Measurements from ENCODE around the gene ITGA3. TPM values are rescaled to one million over a fixed set of nuclear protein-coding genes. Genes with fewer than 3 reads are reported as not detected.
A peak's percentile ranks its signal among the peaks of the same experiment; 100 is the strongest.

The ITGA3 gene
- total RNA-seq, 6 experiments from 2014 or later, result 272 to 319 (median 288) TPM

DNA sequence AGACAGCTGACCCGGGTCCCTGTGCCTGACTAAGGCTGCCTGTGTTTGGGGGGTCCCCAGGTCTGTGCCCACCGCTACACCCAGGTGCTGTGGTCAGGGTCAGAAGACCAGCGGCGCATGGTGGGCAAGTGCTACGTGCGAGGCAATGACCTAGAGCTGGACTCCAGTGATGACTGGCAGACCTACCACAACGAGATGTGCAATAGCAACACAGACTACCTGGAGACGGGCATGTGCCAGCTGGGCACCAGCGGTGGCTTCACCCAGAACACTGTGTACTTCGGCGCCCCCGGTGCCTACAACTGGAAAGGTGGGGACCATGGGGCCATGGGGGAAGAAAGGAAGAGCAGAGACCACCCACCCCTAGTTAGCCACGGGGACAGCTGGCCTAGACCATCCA, 12.1 kb downstream of the ITGA3 start:
- H3K9me3 Mint-ChIP-seq, result no peaks in the 10 kb centered on the region
- DNase-seq, result no peak
- peaks cover 63% of the 10 kb centered on the region for H3K4me1 Mint-ChIP-seq (ENCODE audit: low read depth)
- H3K36me3 Mint-ChIP-seq (ENCODE audit: low read depth), result peaks cover 49% of the 10 kb centered on the region
- H3K27me3 Mint-ChIP-seq (ENCODE audit: insufficient read depth), result peaks cover 8% of the 10 kb centered on the region
- TF ChIP-seq, protein P1, sequence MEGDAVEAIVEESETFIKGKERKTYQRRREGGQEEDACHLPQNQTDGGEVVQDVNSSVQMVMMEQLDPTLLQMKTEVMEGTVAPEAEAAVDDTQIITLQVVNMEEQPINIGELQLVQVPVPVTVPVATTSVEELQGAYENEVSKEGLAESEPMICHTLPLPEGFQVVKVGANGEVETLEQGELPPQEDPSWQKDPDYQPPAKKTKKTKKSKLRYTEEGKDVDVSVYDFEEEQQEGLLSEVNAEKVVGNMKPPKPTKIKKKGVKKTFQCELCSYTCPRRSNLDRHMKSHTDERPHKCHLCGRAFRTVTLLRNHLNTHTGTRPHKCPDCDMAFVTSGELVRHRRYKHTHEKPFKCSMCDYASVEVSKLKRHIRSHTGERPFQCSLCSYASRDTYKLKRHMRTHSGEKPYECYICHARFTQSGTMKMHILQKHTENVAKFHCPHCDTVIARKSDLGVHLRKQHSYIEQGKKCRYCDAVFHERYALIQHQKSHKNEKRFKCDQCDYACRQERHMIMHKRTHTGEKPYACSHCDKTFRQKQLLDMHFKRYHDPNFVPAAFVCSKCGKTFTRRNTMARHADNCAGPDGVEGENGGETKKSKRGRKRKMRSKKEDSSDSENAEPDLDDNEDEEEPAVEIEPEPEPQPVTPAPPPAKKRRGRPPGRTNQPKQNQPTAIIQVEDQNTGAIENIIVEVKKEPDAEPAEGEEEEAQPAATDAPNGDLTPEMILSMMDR (IDR thresholded peaks at IDR 0.05), result no peak
- H3K4me3 Mint-ChIP-seq, result no peak overlapping the region
- peak overlapping the region; percentile 99 for H3K27ac Mint-ChIP-seq

DNA sequence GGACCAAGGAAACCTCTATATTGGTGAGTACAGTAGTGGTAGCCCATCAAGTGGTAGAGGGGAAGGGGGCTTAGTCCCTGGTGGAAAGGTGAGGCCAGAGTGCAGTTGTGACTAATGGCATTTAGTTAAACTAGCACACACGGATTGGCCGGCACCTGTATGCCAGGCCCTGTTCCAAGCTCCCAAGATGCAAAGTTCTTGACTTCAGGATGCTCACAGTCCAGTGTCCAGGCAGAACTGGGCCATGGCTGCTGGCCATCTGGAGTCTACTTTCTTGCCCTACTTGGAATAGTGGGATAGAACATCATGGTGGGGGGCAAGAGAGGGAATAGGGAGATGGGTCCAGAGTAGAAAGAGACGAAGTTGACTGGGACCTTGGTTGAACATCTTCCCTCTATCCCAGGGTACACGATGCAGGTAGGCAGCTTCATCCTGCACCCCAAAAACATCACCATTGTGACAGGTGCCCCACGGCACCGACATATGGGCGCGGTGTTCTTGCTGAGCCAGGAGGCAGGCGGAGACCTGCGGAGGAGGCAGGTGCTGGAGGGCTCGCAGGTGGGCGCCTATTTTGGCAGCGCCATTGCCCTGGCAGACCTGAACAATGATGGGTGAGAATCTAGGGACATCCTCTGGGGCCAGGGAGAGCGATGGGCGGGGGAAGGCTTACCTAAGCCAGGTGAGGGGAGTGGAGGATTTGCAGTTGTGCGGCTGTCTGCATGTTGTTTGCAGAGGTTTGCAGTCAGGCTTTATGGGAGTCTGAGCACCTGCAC, 15.2 kb downstream of the ITGA3 start:
- peaks cover 45% of the 10 kb centered on the region for H3K36me3 Mint-ChIP-seq (ENCODE audit: low read depth)
- H3K9me3 Mint-ChIP-seq, result no peaks in the 10 kb centered on the region
- H3K4me1 Mint-ChIP-seq (ENCODE audit: low read depth), result peaks cover 35% of the 10 kb centered on the region
- DNase-seq, result no peak
- no peak overlapping the region; the same call in 1 of the 2 replicates for H3K4me3 Mint-ChIP-seq
- TF ChIP-seq, protein P1 (IDR thresholded peaks at IDR 0.05), result no peak
- peaks cover 4% of the 10 kb centered on the region for H3K27me3 Mint-ChIP-seq (ENCODE audit: insufficient read depth)
- no peak overlapping the region for H3K27ac Mint-ChIP-seq

DNA sequence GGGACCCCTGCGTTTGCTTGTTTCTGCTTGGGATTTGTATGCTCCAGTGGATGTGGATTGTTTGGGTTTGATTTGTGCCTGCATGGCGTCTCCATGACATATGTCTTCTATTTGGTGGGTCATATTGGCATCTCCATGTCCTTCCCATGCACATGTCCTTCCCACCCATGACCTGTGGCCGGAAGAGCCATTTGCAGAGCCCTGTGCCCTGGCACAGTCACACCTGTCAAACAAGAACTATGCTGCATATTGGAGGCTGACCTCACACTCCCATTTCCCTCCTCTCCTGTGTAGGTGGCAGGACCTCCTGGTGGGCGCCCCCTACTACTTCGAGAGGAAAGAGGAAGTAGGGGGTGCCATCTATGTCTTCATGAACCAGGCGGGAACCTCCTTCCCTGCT, 15.8 kb downstream of the ITGA3 start:
- Mint-ChIP-seq H3K27me3 (ENCODE audit: insufficient read depth) (peaks cover 4% of the 10 kb centered on the region), H3K27ac (no peak overlapping the region; the same call in 1 of the 2 replicates), H3K36me3 (ENCODE audit: low read depth) (peaks cover 42% of the 10 kb centered on the region), H3K4me1 (ENCODE audit: low read depth) (peaks cover 29% of the 10 kb centered on the region), H3K4me3 (no peak overlapping the region), H3K9me3 (no peaks in the 10 kb centered on the region)
- TF ChIP-seq, protein P1 (IDR thresholded peaks at IDR 0.05), result no peak
- DNase-seq, result no peak

GRCh38 chr17:50072130-50072529, 16.2 kb downstream of the ITGA3 start:
- H3K27ac Mint-ChIP-seq, result peak overlapping the region; percentile 65
- no peak for DNase-seq
- TF ChIP-seq, protein P1 (IDR thresholded peaks at IDR 0.05), result no peak
- no peak overlapping the region for H3K4me3 Mint-ChIP-seq
- no peaks in the 10 kb centered on the region for H3K9me3 Mint-ChIP-seq
- peaks cover 4% of the 10 kb centered on the region for H3K27me3 Mint-ChIP-seq (ENCODE audit: insufficient read depth)
- peaks cover 24% of the 10 kb centered on the region for H3K4me1 Mint-ChIP-seq (ENCODE audit: low read depth)
- peaks cover 43% of the 10 kb centered on the region for H3K36me3 Mint-ChIP-seq (ENCODE audit: low read depth)

DNA sequence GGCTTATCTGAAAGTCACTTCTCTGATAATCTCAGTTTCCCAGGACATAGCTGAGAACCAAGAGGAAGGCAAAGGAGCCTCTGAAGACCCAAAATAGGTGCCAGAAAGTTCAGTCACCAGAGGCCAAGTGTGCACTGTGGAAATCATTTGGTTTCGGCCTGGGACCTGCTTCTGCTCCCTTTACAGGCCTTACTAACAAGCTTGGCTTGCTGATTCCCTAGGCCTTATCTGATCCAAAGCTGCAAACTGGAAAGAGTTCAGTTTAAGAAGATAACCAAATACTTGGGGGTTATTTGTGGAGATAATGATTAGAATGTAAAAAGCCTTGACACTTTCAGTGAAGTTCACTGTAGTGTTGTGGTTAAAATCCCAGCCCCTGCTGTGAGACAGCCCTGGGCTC, 17.0 kb downstream of the ITGA3 start:
- TF ChIP-seq, protein P1 (IDR thresholded peaks at IDR 0.05), result no peak
- DNase-seq, result no peak
- H3K27me3 Mint-ChIP-seq (ENCODE audit: insufficient read depth), result peaks cover 4% of the 10 kb centered on the region
- no peaks in the 10 kb centered on the region for H3K9me3 Mint-ChIP-seq
- H3K27ac Mint-ChIP-seq, result no peak overlapping the region; the same call in 1 of the 2 replicates
- H3K4me3 Mint-ChIP-seq, result no peak overlapping the region
- H3K4me1 Mint-ChIP-seq (ENCODE audit: low read depth), result peaks cover 24% of the 10 kb centered on the region
- peaks cover 50% of the 10 kb centered on the region for H3K36me3 Mint-ChIP-seq (ENCODE audit: low read depth)

All from HFFc6 (cell line).